ENCODE data around the gene GPC2.
A peak's percentile ranks its signal among the peaks of the same experiment; 100 is the strongest.

GPC2 gene

GRCh38 chr7:100128637-100128963 is 48.6 kb downstream of the GPC2 start:
- H3K9ac ChIP-seq (ENCODE audit: low read depth, low read length), result peak overlapping the region; percentile 92; the same call in 1 of the 2 replicates
- H3K36me3 ChIP-seq (ENCODE audit: insufficient read depth, low read length), result peaks cover 11% of the 10 kb centered on the region
- H3K27me3 ChIP-seq (ENCODE audit: insufficient read depth, low read length, poor library complexity), result no peaks in the 10 kb centered on the region
- no peaks in the 10 kb centered on the region for H4K20me1 ChIP-seq (ENCODE audit: insufficient read depth, low read length)
- H2AFZ ChIP-seq (ENCODE audit: low read depth, low read length), result peak overlapping the region; percentile 97
- no peak overlapping the region for H3K27ac ChIP-seq (ENCODE audit: low read length)
- no peak for DNase-seq
- peak overlapping the region; percentile 100 for H3K4me2 ChIP-seq (ENCODE audit: insufficient read depth, low read length)
- no peaks in the 10 kb centered on the region for H3K9me3 ChIP-seq (ENCODE audit: insufficient read depth, low read length, severe bottlenecking)
- no peak for ATAC-seq (ENCODE audit: insufficient read depth, low read depth)
- peak overlapping the region in 1 of 2 experiments; percentile 96; a peak in 2 of 4 replicates for H3K4me3 ChIP-seq (ENCODE audit: low read depth in 1 of 2, low read length in 2 of 2)
- H3K79me2 ChIP-seq (ENCODE audit: insufficient read depth, low read length), result peaks cover 28% of the 10 kb centered on the region
- no peak for TF ChIP-seq EZH2 (IDR thresholded peaks at IDR 0.05; ENCODE audit: borderline replicate concordance, low read depth, low read length, severe bottlenecking)
- TF ChIP-seq CTCF (IDR thresholded peaks at IDR 0.05; ENCODE audit: borderline replicate concordance, extremely low read depth, low read length, poor library complexity, severe bottlenecking), result no peak
- H3K4me1 ChIP-seq (ENCODE audit: insufficient read depth, low read length), result peaks cover 45% of the 10 kb centered on the region

- ATAC-seq (ENCODE audit: insufficient read depth, low read depth), result peak; percentile 18
- peak overlapping the region; percentile 91 to 96 for H3K4me3 ChIP-seq (ENCODE audit: low read depth in 1 of 2, low read length in 2 of 2)
- H3K27ac ChIP-seq (ENCODE audit: low read length), result peak overlapping the region; percentile 100
- peaks cover 28% of the 10 kb centered on the region for H3K79me2 ChIP-seq (ENCODE audit: insufficient read depth, low read length)
- DNase-seq, result peak; percentile 52
- H3K36me3 ChIP-seq (ENCODE audit: insufficient read depth, low read length), result peaks cover 11% of the 10 kb centered on the region
- no peaks in the 10 kb centered on the region for H4K20me1 ChIP-seq (ENCODE audit: insufficient read depth, low read length)
- peaks cover 45% of the 10 kb centered on the region for H3K4me1 ChIP-seq (ENCODE audit: insufficient read depth, low read length)
- no peaks in the 10 kb centered on the region for H3K27me3 ChIP-seq (ENCODE audit: insufficient read depth, low read length, poor library complexity)
- peak overlapping the region; percentile 92 for H3K9ac ChIP-seq (ENCODE audit: low read depth, low read length)
- no peaks in the 10 kb centered on the region for H3K9me3 ChIP-seq (ENCODE audit: insufficient read depth, low read length, severe bottlenecking)
- H3K4me2 ChIP-seq (ENCODE audit: insufficient read depth, low read length), result peak overlapping the region; percentile 100
- peak overlapping the region; percentile 97 for H2AFZ ChIP-seq (ENCODE audit: low read depth, low read length)
- TF ChIP-seq CTCF (IDR thresholded peaks at IDR 0.05; ENCODE audit: borderline replicate concordance, extremely low read depth, low read length, poor library complexity, severe bottlenecking) (no peak), EZH2 (IDR thresholded peaks at IDR 0.05; ENCODE audit: borderline replicate concordance, low read depth, low read length, severe bottlenecking) (no peak)
Measured at GRCh38 chr7:100127866-100128636, 49.1 kb downstream of the GPC2 start.

- no peaks in the 10 kb centered on the region for H3K9me3 ChIP-seq (ENCODE audit: insufficient read depth, low read length, severe bottlenecking)
- H2AFZ ChIP-seq (ENCODE audit: low read depth, low read length), result peak within 1 kb of the TSS; percentile 97
- peak within 1 kb of the TSS; percentile 100 for H3K4me2 ChIP-seq (ENCODE audit: insufficient read depth, low read length)
- H4K20me1 ChIP-seq (ENCODE audit: insufficient read depth, low read length), result no peaks in the 10 kb centered on the region
- ATAC-seq (ENCODE audit: insufficient read depth, low read depth), result peak; percentile 71
- peaks cover 50% of the 10 kb centered on the region for H3K4me1 ChIP-seq (ENCODE audit: insufficient read depth, low read length)
- peak within 1 kb of the TSS; percentile 92 for H3K9ac ChIP-seq (ENCODE audit: low read depth, low read length)
- peak; percentile 91 for DNase-seq
- peaks cover 19% of the 10 kb centered on the region for H3K36me3 ChIP-seq (ENCODE audit: insufficient read depth, low read length)
- peak within 1 kb of the TSS; percentile 91 to 96 for H3K4me3 ChIP-seq (ENCODE audit: low read depth in 1 of 2, low read length in 2 of 2)
- TF ChIP-seq EZH2 (IDR thresholded peaks at IDR 0.05; ENCODE audit: borderline replicate concordance, low read depth, low read length, severe bottlenecking) (no peak), CTCF (IDR thresholded peaks at IDR 0.05; ENCODE audit: borderline replicate concordance, extremely low read depth, low read length, poor library complexity, severe bottlenecking) (no peak)
- no peaks in the 10 kb centered on the region for H3K27me3 ChIP-seq (ENCODE audit: insufficient read depth, low read length, poor library complexity)
- H3K79me2 ChIP-seq (ENCODE audit: insufficient read depth, low read length), result peaks cover 35% of the 10 kb centered on the region
- H3K27ac ChIP-seq (ENCODE audit: low read length), result peak within 1 kb of the TSS; percentile 100
Measured at GRCh38 chr7:100126931-100127865, 50.0 kb downstream of the GPC2 start, which contains the start of gene MBLAC1. MBLAC1 (plus strand) TSS chr7:100126967; CDS start chr7:100127396, 429 bp downstream.

All from DND-41 (cell line).